GM12878 (cell line): ENCODE measurements around the gene ROBO1. TPM values are rescaled to one million over a fixed set of nuclear protein-coding genes. Genes with fewer than 3 reads are reported as not detected.

Source experiments
- ATAC-seq: fragments of 200-7000 bp; cut with Tn5 transposase; 3 replicates; pipeline ENCODE4 v1.9.1; 2020; ENCODE audit warnings: mild to moderate bottlenecking, moderate library complexity
- BruUV-seq: library from RNA; stranded (reverse); fragments of 400-500 nt; replicated peaks from 2 replicates; lab custom pipeline; 2021; lab: Mats Ljungman, UMichigan
- CTCF ChIA-PET: fragments of 300-600 bp; sonication (Branson Sonifier 250); formaldehyde crosslinking; extraction: SDS; loops from one replicate; lab custom pipeline; 2021; ENCODE audit warnings: inconsistent platforms; lab: Yijun Ruan, JAX
- POLR2A ChIA-PET: fragments of 350-600 bp; formaldehyde crosslinking; extraction: SDS; loops from one replicate; lab custom pipeline; 2021; ENCODE audit warnings: inconsistent platforms; lab: Charles Lee
- RAD21 ChIA-PET: fragments of 300-600 bp; sonication (Branson Sonifier 250); formaldehyde crosslinking; loops from one replicate; lab custom pipeline; 2023; ENCODE audit warnings: antibody characterized with exemption; ENCODE audit not compliant: unreplicated experiment; lab: Charles Lee
- SMC1A ChIA-PET: fragments of 300-600 bp; sonication (Branson Sonifier 250); formaldehyde crosslinking; loops from one replicate; lab custom pipeline; 2023; ENCODE audit not compliant: unreplicated experiment, uncharacterized antibody; lab: Charles Lee
- DNase-seq: peaks from one replicate; pipeline ENCODE4 v3.0.0-alpha.2; 2011; ENCODE audit warnings: low read depth, low spot score
- FAIRE-seq: peaks from 3 replicates; lab custom pipeline; 2011; peaks lifted over from hg19 to GRCh38; lab: Jason Lieb, UNC
- H2AFZ ChIP-seq: 2 replicates; pipeline ENCODE4 v1.6.0; 2011; ENCODE audit warnings: low read depth, low read length, control low read depth; ENCODE audit not compliant: control insufficient read depth
- H3K27ac ChIP-seq: 2 replicates; pipeline ENCODE4 v1.5.1; 2011; ENCODE audit warnings: control low read depth; ENCODE audit not compliant: control insufficient read depth, insufficient read depth
- H3K27me3 ChIP-seq, 2 experiments: replicated peaks in 1 of 2; 2 replicates each; pipeline versions ENCODE4 v1.6.0 to v1.6.1; 2011; ENCODE audit warnings: low read length in 1 of 2; ENCODE audit not compliant: control insufficient read depth in 2 of 2, insufficient read depth in 2 of 2
- H3K36me3 ChIP-seq, 2 experiments: 2 replicates each; pipeline ENCODE4 v1.5.1; 2011; ENCODE audit warnings: low read length in 1 of 2; ENCODE audit not compliant: control insufficient read depth in 2 of 2, insufficient read depth in 2 of 2
- H3K4me1 ChIP-seq: 2 replicates; pipeline ENCODE4 v1.6.1; 2011; ENCODE audit warnings: mild to moderate bottlenecking, low read length, moderate library complexity, mixed read lengths; ENCODE audit not compliant: control insufficient read depth, insufficient read depth
- H3K4me2 ChIP-seq: 2 replicates; pipeline ENCODE4 v1.6.0; 2011; ENCODE audit warnings: control low read depth; ENCODE audit not compliant: control insufficient read depth, insufficient read depth
- H3K4me3 ChIP-seq: fragments of 200-600 bp; sonication (generic); 2 replicates; pipeline ENCODE4 v1.5.1; 2016
- H3K79me2 ChIP-seq: 2 replicates; pipeline ENCODE4 v1.6.0; 2011; ENCODE audit warnings: low read length; ENCODE audit not compliant: control insufficient read depth, insufficient read depth
- H3K9ac ChIP-seq: 2 replicates; pipeline ENCODE4 v1.8.0; 2011; ENCODE audit warnings: low read length, control low read depth, mixed read lengths; ENCODE audit not compliant: control insufficient read depth, insufficient read depth
- H3K9me3 ChIP-seq: replicated peaks from 3 replicates; pipeline ENCODE4 v1.5.1; 2011; ENCODE audit warnings: mild to moderate bottlenecking, low read length; ENCODE audit not compliant: control insufficient read depth, insufficient read depth
- H4K20me1 ChIP-seq: 2 replicates; pipeline ENCODE4 v1.6.0; 2011; ENCODE audit not compliant: control insufficient read depth, insufficient read depth
- CBFB ChIP-seq: IDR thresholded peaks from 2 replicates; pipeline ENCODE4 v1.6.1; 2016; ENCODE audit warnings: antibody characterized with exemption, low read depth
- CBX5 ChIP-seq: sonication (generic); IDR thresholded peaks from 2 replicates; pipeline ENCODE4 v1.6.1; 2016; ENCODE audit warnings: low read depth, moderate library complexity, mild to moderate bottlenecking, inconsistent platforms
- CUX1 ChIP-seq: IDR thresholded peaks from 2 replicates; pipeline ENCODE4 v1.6.1; 2012; ENCODE audit warnings: improper control_type of control experiment, low read depth, low read length; ENCODE audit not compliant: insufficient replicate concordance
- DPF2 ChIP-seq: fragments of 450-650 bp; IDR thresholded peaks from 2 replicates; pipeline ENCODE4 v1.6.1; 2017; ENCODE audit warnings: mild to moderate bottlenecking
- EP300 ChIP-seq, 2 experiments: fragments of 150-350 bp in 1 of 2; IDR thresholded peaks; 2 replicates each; pipeline ENCODE4 v1.6.1; 2011 to 2012; ENCODE audit warnings: low read depth in 2 of 2, low read length in 2 of 2, borderline replicate concordance in 1 of 2, improper control_type of control experiment in 1 of 2, inconsistent platforms in 1 of 2; ENCODE audit not compliant: control insufficient read depth in 1 of 2
- ESRRA ChIP-seq: IDR thresholded peaks from 2 replicates; pipeline ENCODE4 v1.6.1; 2012; ENCODE audit warnings: mild to moderate bottlenecking, low read length, improper control_type of control experiment
- FOXK2 ChIP-seq: fragments of 450-650 bp; IDR thresholded peaks from 2 replicates; pipeline ENCODE4 v1.6.1; 2017; ENCODE audit warnings: mild to moderate bottlenecking, moderate library complexity
- IKZF2 ChIP-seq, 2 experiments: fragments of 450-650 bp; IDR thresholded peaks; 2 replicates each; pipeline ENCODE4 v1.6.1; 2017; ENCODE audit warnings: mild to moderate bottlenecking in 2 of 2, moderate library complexity in 2 of 2
- RUNX3 ChIP-seq: IDR thresholded peaks from 2 replicates; pipeline ENCODE4 v1.6.1; 2012; ENCODE audit warnings: low read length, inconsistent platforms
- TBL1XR1 ChIP-seq: IDR thresholded peaks from 2 replicates; pipeline ENCODE4 v1.6.1; 2012; ENCODE audit warnings: low read depth, low read length, improper control_type of control experiment
- ZBTB40 ChIP-seq: fragments of 450-650 bp; IDR thresholded peaks from 2 replicates; pipeline ENCODE4 v1.6.1; 2016; ENCODE audit warnings: mild to moderate bottlenecking, moderate library complexity, borderline replicate concordance
- WGBS: methylation state at CpG from one replicate; pipeline ENCODE4 v1.1.6; 2016; ENCODE audit warnings: low lambda C conversion rate; ENCODE audit not compliant: insufficient replicate concordance, insufficient coverage; ENCODE audit errors: missing lambda C conversion rate; 5-methylcytosine and 5-hydroxymethylcytosine counted together
- in situ Hi-C: fragments of 300-500 bp; cut with MboI; formaldehyde crosslinking; loops from 9 replicates; pipeline ENCODE4 v1.14.3; 2018; ENCODE audit warnings: mixed read lengths
- intact Hi-C: fragments of 100-400 bp; cut with micrococcal nuclease; formaldehyde crosslinking; loops from one replicate; pipeline ENCODE4 v1.14.2; 2022; ENCODE audit not compliant: unreplicated experiment
- polyA plus RNA-seq, 11 experiments: library from polyadenylated mRNA; depleted of rRNA in 4 of 11; unstranded in 6 of 11; stranded (reverse) in 5 of 11; fragments of >200 nt; fragmentation: Nextera tagmentation in 4 of 11; fragmentation: Illumina TruSeq in 1 of 11; extraction: Ambion mirVana in 4 of 11; extraction: Trizol in 1 of 11; gene quantifications; 1 replicate in 1 of 11; 2 replicates in 10 of 11; pipeline versions ENCODE4 v1.2.1 to v1.2.3, GENCODE V29; 2011 to 2016; ENCODE audit warnings: inconsistent platforms in 2 of 11, missing spikeins in 2 of 11, low read depth in 1 of 11
- total RNA-seq, 4 experiments: library from RNA; depleted of rRNA in 3 of 4; stranded (reverse); fragments of >200 nt in 3 of 4; fragmentation: Illumina TruSeq in 1 of 4; extraction: Trizol in 1 of 4; gene quantifications; 2 replicates each; pipeline versions ENCODE4 v1.2.1 to v1.2.3, GENCODE V29; 2013 to 2021
- TF ChIP-seq, protein P1 (sequence below): IDR thresholded peaks from 2 replicates; pipeline ENCODE4 v1.6.1; 2011; ENCODE audit warnings: mild to moderate bottlenecking, low read depth, low read length, moderate library complexity; ENCODE audit not compliant: insufficient replicate concordance

Gene ROBO1
- total and polyA plus RNA-seq, 10 of the 15 experiments (the other 5 are each of a cell fraction or from before 2014, with no cell fraction given) = 0.29 to 46.5 (median 1.2) TPM

DNA sequence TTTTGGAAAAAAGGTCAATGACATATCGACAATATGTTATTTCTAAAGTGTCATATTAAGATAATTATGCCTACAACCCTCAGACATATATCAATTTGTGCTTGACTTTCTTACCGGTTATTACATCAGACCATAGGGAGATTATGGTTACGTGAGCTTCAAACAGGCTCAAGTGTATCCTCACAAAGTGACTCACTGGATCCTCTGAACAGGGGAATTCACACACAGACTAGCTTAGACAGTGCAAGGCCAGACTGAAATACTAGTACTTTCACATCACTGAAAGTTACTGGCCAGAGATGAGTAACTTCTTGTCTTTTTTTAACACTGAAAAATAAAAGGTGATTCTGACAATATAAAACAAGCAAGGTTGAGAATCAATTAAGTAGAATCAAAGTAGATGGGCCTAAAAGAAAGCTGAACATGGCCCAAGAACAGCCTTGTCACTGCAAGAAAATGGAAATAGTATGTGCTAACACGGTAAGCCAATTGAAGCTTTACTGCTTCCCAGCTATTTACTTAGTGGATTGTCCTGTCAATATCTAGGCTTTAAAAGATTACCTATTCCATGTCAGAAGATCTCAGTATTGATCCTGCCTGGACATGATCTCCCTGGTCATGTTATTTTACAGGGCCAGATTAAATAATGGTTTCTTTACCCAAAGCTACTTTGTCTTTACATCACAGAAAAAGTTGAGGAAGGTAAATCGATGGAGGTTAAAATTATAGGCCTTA, 848.6 kb downstream of the ROBO1 start:
- BruUV-seq = no TSS peak
- H3K79me2 ChIP-seq = no peaks in the 10 kb centered on the region
- ChIA-PET SMC1A (interaction anchor here (0.8 to 5.3 kb wide), 18 partner anchors 9 to 91 kb away, joined by 3 to 32 read pairs (median 4); no protein-coding TSS in a partner anchor), RAD21 (interaction anchor here (0.7 to 2.7 kb wide), 18 partner anchors 9 to 189 kb away, joined by 3 to 16 read pairs (median 4); no protein-coding TSS in a partner anchor), POLR2A (interaction anchor here (0.9 to 1.0 kb wide), 3 partner anchors 29 to 39 kb away, joined by 3 read pairs; no protein-coding TSS in a partner anchor), CTCF (interaction anchor here (1.0 to 1.3 kb wide), 2 partner anchors 17 to 49 kb away, joined by 3 to 5 read pairs; no protein-coding TSS in a partner anchor)
- 44% methylated on average over 5 of the region's 5 CpGs for WGBS
- H3K9me3 ChIP-seq = no peaks in the 10 kb centered on the region; the same call in 2 of the 3 replicates
- H3K4me2 ChIP-seq = no peak overlapping the region
- H3K4me1 ChIP-seq = no peaks in the 10 kb centered on the region
- H3K27ac ChIP-seq = peak overlapping the region; percentile 13; the same call in 1 of the 2 replicates
- ATAC-seq = peak; percentile 95
- H3K36me3 ChIP-seq = no peaks in the 10 kb centered on the region
- no peaks in the 10 kb centered on the region for H3K27me3 ChIP-seq
- FAIRE-seq = no peak
- H2AFZ ChIP-seq = no peak overlapping the region
- H4K20me1 ChIP-seq = no peaks in the 10 kb centered on the region
- H3K4me3 ChIP-seq = no peak overlapping the region
- intact Hi-C loops (no loop called here), in situ Hi-C loops (no loop called here)
- no peak overlapping the region for H3K9ac ChIP-seq
- peak; percentile 71 for DNase-seq
- no peak for TF ChIP-seq ZBTB40
- TF ChIP-seq FOXK2 = no peak
- TF ChIP-seq ESRRA = no peak
- TF ChIP-seq CBX5 = no peak
- peak in 1 of 2 experiments; percentile 12; a peak in 1 of 4 replicates for TF ChIP-seq EP300 (IDR thresholded peaks at IDR 0.05; ENCODE audit: borderline replicate concordance in 1 of 2, control insufficient read depth in 1 of 2, low read depth in 2 of 2, low read length in 2 of 2)
- TF ChIP-seq CBFB = no peak
- TF ChIP-seq, protein P1, sequence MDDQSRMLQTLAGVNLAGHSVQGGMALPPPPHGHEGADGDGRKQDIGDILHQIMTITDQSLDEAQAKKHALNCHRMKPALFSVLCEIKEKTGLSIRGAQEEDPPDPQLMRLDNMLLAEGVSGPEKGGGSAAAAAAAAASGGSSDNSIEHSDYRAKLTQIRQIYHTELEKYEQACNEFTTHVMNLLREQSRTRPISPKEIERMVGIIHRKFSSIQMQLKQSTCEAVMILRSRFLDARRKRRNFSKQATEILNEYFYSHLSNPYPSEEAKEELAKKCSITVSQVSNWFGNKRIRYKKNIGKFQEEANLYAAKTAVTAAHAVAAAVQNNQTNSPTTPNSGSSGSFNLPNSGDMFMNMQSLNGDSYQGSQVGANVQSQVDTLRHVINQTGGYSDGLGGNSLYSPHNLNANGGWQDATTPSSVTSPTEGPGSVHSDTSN = no peak
- TF ChIP-seq CUX1 = peak; percentile 58
- no peak for TF ChIP-seq RUNX3
- TF ChIP-seq IKZF2 (IDR thresholded peaks at IDR 0.05) = 0 out of 4 replicates have a peak, but pooled peaks of 1 of the 2 experiments have one; percentile 39
- peak; percentile 61 for TF ChIP-seq DPF2
- TF ChIP-seq TBL1XR1 = no peak
